Cerebellar cortex (tissue), 1 donor: ENCODE data around the gene HCAR2.
"Not testable (repeated sequence)": the region's sequence is repeated elsewhere in the genome, so short reads cannot be mapped to it uniquely, and the experiment has no call there.

Source experiments
- DNase-seq: peaks from one replicate; pipeline ENCODE4 v3.0.0-alpha.2; 2015; ENCODE audit warnings: low spot score

The HCAR2 gene

DNA sequence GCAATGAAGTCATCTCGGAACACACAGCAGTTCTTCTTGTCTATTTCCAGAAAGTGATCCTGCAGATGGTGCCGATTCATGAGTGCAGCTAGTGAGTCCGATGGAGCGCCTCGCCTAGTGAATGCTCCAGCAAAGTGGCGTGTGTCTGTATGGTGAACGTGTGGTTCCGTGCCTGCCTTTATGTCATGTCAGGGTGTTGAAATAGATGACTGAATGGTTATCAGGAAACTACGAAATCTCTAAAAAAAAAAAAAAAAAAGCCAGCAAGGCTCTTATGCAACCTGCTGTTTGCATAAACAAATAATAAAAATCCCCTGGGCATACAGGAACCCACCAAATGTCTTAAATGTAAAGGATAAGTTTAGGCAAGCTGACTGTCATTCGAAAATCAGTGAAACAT is 13.5 kb upstream of the HCAR2 start, which contains the start of gene HCAR3:
Gene HCAR3 (minus strand): TSS at position 154 of the 400 bp plus-strand sequence. CDS start 74 bp downstream, at position 80.
- DNase-seq = peak; percentile 11

- DNase-seq = not testable (repeated sequence)
These were observed 12.1 kb upstream of the HCAR2 start for GRCh38 chr12:122715211-122715610.

DNA sequence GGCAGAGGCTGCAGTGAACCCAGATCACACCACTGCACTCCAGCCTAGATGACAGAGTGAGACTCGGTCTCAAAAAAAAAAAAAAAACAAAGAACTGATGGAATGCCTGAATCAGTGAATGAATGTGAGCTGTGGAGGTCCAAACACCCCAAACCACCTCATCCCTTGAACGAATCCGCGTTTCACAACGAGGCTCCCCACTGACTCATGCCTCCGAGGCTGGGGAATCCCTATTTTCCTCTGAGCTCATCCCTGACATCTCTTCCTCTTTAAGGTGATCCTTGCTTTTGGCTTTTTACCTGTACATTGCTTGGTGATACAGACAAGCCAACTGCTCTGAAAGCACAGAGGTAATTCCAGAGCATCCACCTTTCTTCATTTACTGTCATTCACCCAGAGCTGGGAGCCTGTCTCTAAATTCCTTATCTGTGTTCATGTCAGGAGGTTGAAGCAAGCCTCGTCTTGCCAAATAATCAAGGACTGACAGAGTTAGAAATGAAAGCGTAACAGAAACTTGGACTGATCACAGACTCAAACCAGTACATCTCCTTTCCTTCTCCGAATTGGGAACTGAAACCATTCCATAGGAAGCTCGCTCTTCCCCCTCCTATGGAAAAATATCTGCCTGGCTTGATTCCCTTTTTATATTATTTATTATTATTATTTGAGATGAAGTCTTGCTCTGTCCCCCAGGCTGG is 10.5 kb upstream of the HCAR2 start:
- not testable (repeated sequence) for DNase-seq

DNA sequence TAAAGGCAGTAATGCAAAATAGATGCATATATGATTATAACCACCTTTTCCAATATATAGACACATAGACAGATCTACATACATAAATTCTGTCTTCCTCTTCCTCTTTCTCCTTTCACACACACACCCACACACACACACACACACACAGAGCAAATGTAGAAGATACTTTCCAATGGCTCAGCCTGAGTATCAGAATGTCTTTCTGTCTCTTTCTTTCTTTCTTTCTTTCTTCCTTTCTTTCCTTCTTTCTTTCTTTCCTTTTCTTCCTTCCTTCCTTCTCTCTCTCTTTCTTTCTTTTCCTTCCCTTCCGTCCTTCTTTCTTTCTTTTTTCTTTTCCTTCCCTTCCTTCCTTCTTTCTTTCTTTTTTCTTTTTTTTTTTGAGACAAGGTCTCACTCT is 8.1 kb upstream of the HCAR2 start:
- not testable (repeated sequence) for DNase-seq

DNA sequence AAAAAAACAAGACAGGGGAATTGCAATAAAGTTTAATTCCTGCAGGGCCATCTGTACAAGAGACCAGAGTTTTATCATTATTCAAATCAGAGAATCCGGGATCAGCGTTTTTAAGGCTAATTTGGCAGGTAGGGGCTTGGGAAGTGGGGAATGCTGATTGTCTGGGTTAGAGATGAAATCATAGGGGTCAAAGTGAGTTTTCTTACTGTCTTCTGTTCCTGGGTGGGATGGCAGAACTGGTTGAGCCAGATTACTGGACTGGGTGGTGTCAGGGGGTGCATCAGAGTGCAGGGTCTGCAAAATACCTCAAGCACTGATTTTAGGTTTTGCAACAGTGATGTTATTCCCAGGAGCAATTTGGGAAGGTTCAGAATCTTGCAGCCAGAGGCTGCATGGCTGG is 7.2 kb upstream of the HCAR2 start:
- DNase-seq = not testable (repeated sequence)

DNA sequence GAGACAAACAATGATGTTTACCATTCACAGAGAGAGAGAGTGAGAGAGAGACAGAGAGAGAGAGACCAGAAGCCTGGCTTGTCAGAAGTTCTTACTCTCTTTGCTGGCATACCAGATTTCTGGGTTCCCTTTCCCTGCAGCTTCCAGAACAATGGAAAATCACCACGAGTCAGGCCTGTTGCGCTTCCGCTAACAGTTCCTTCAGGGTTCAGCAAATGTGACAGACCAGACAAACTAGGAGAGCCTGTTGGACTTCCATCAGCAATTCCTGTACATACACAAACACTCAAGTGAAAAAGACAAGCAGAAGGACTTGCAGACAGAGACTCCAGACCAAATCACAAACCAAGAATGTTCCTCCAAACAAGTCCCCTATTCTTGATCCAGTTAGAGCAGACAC is 6.1 kb upstream of the HCAR2 start:
- not testable (repeated sequence) for DNase-seq

DNA sequence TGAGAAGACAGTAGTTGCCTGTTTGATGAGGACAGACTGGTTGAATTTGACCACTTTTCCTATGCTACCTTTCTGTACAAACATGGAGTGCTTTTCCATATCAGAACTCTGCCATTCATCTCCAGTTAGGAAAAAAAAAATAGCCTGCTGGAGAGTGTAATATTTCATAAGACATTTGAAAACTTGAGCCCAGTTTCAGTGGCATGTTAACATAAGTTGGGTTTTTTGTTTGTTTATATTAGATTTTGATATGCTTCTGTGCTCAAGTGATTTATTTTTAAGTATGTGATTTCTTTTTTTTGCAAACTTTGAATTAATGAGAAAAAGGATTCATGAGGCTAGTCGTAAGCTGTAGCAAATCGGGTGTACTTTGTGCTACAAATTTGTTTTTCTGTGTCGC is 684 bp upstream of the HCAR2 start:
- not testable (repeated sequence) for DNase-seq

DNA sequence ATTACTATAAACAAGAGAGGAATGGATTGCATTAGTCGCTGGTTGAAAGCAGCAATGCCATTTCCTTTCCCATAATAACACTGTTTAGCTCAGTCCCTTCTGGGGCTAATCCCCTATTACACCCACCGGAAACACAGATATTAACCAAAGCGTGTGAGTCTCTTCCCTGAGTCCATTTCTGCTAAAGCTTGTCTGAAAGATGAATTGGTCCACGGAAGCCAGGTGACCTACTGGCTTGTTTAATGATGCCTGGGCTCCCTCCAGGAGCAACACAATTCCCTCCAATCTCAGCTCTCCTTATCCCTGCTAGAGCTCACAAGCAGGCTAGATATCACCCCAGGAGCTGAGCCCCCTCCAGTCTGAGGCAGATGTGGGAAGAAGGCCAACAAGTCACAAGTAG is 1.7 kb downstream of the HCAR2 start:
- not testable (repeated sequence) for DNase-seq

- not testable (repeated sequence) for DNase-seq
These were observed 3.0 kb downstream of the HCAR2 start for GRCh38 chr12:122700038-122700710.

GRCh38 chr12:122696922-122697321 is 6.2 kb downstream of the HCAR2 start:
- DNase-seq = not testable (repeated sequence)

DNA sequence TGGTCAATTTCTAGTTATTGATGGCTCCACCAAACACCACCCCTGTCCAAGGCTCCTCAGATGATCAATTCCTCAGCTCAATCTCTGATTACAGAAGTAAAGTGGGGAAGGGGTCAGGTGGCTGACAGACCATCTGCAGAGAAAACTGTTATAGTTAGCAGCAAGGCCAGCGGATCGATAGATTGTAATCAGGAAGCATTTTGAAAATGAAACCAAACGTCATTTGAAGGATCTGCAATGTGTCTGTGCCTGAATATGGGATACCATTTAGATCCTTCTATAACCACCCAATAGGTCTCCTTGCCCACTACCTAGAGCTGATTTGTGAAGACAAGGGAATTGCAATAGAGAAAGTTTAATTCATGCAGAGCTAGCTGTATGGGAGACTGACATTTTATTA is 11.6 kb downstream of the HCAR2 start:
- no peak for DNase-seq

- DNase-seq = no peak
These were observed 14.9 kb downstream of the HCAR2 start for GRCh38 chr12:122688291-122688690.

GRCh38 chr12:122687086-122687485 is 16.1 kb downstream of the HCAR2 start:
- DNase-seq = no peak

DNA sequence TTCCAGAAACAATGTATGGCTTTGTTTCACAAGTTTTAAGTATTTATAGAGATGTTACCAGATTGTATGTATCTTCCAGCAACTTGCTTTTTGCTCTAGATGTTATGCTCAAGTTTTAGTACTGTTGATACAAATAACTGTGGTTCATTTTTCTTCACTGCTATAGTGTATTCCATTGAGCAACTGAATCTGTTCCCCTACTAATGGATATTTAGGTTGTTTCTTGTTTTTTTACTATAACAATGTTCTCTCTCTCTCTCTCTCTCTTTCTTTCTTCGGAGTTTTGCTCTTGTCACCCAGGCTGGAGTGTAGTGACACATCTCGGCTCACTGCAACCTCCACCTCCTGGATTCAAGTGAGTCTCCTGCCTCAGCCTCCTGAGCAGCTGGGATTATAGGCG is 16.6 kb downstream of the HCAR2 start:
- no peak for DNase-seq

DNA sequence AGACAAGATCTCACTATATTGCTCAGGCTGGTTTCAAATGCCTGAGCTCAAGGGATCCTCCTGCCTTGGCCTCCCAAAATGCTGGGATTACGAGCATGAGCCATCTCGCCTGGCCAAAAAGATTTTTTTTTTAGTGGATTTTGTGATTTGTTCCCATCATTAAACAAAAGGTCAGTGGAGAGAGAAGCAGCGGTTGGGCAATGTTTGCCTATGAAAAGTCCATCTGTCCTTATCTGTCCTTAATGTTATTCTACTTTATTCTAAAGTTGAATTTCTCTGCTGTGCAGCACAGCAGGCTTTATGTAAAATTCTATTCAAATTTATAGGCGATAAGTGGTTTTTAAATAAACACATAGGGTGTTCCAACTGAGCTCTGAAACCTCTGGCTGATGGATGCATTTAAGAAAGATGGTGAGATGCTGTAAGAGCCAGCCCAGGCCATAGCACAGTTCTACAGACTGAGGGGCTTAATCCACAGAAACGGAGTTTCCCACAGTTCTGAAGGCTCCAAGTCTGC is 18.8 kb downstream of the HCAR2 start:
- DNase-seq = no peak

- no peak for DNase-seq
These were observed 21.3 kb downstream of the HCAR2 start for GRCh38 chr12:122681814-122682213.

GRCh38 chr12:122680989-122681388 is 22.2 kb downstream of the HCAR2 start:
- DNase-seq = not testable (repeated sequence)

- not testable (repeated sequence) for DNase-seq
These were observed 26.4 kb downstream of the HCAR2 start for GRCh38 chr12:122676781-122677180.

DNA sequence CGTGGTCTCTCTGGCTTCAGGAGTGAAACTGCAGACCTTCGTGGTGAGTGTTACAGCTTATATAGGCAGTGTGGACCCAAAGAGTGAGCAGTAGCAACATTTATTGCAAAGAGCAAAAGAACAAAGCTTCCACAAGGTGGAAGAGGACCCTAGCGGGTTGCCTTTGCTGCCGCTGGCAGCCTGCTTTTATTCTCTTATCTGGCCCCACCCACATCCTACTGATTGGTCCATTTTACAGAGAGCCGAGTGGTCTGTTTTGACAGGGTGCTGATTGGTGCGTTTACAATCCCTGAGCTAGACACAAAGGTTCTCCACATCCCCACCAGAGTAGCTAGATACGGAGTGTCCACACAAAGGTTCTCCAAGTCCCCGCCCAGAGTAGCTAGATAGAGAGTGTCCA is 27.1 kb downstream of the HCAR2 start:
- not testable (repeated sequence) for DNase-seq

- DNase-seq = no peak
These were observed 30.6 kb downstream of the HCAR2 start for GRCh38 chr12:122672515-122672914.

GRCh38 chr12:122669397-122670070 is 33.6 kb downstream of the HCAR2 start:
- DNase-seq = no peak

DNA sequence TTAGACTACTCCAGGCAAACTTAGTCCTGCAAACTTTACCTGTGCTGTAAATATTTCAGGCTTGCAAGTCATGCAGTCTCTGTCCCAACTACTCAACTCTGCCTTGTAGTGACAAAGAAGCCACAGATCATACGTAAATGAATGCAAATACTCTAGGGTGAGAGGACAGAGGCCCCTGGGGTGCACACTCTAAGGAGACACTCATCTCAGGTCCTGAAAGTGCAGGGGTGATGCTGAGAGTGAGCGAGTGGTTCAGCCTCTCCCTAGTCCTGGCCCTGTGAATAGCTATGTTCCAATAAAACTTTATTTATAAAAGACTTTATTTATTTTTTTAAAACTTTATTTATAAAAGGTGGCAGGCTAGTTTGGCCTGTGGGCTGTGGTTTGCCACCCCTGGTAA is 34.9 kb downstream of the HCAR2 start:
- DNase-seq = no peak

- no peak for DNase-seq
These were observed 37.4 kb downstream of the HCAR2 start for GRCh38 chr12:122665759-122666158.
